Measurements from ENCODE around the gene ANXA7.
"Not testable (repeated sequence)": the region's sequence is repeated elsewhere in the genome, so short reads cannot be mapped to it uniquely, and the experiment has no call there.

The ANXA7 gene

GRCh38 chr10:73394325-73394724, 19.5 kb downstream of the ANXA7 start:
- H3K36me3 Mint-ChIP-seq = peaks cover 52% of the 10 kb centered on the region
- H3K4me3 Mint-ChIP-seq, CTCF ChIA-PET, H3K4me1 Mint-ChIP-seq, DNase-seq, H3K27ac Mint-ChIP-seq, H3K9me3 Mint-ChIP-seq, H3K27me3 Mint-ChIP-seq: not testable (repeated sequence)

DNA sequence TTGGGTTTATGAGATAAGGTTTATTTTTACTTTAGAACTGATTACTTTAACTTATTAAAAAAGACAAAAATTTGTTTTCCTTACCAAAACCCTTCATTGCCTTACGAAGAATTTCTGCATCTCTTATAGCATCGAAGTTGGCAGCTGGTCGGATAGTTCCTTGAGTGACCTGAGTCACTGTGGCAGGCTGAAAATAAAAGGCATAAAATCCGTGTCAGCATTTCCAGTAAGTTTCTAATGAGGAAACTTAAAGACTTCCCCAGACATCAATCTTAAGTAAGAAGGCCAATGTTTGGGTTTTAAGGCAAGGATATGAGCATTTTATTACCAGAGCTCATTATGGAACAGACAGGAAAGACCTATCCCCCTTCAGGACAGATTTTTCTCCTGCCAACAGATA, 25.6 kb downstream of the ANXA7 start:
- no peak overlapping the region for H3K4me3 Mint-ChIP-seq
- no peak overlapping the region for H3K27ac Mint-ChIP-seq
- H3K27me3 Mint-ChIP-seq = no peaks in the 10 kb centered on the region
- peaks cover 59% of the 10 kb centered on the region for H3K36me3 Mint-ChIP-seq
- H3K4me1 Mint-ChIP-seq = no peaks in the 10 kb centered on the region
- no peak for DNase-seq
- no peaks in the 10 kb centered on the region for H3K9me3 Mint-ChIP-seq
- CTCF ChIA-PET = no interaction called here

- Mint-ChIP-seq H3K36me3 (peaks cover 58% of the 10 kb centered on the region), H3K4me1 (no peaks in the 10 kb centered on the region), H3K27me3 (no peaks in the 10 kb centered on the region), H3K27ac (no peak overlapping the region), H3K4me3 (no peak overlapping the region), H3K9me3 (no peaks in the 10 kb centered on the region)
- no peak for DNase-seq
- CTCF ChIA-PET = no interaction called here
Measured at GRCh38 chr10:73386583-73386982, 27.3 kb downstream of the ANXA7 start.

DNA sequence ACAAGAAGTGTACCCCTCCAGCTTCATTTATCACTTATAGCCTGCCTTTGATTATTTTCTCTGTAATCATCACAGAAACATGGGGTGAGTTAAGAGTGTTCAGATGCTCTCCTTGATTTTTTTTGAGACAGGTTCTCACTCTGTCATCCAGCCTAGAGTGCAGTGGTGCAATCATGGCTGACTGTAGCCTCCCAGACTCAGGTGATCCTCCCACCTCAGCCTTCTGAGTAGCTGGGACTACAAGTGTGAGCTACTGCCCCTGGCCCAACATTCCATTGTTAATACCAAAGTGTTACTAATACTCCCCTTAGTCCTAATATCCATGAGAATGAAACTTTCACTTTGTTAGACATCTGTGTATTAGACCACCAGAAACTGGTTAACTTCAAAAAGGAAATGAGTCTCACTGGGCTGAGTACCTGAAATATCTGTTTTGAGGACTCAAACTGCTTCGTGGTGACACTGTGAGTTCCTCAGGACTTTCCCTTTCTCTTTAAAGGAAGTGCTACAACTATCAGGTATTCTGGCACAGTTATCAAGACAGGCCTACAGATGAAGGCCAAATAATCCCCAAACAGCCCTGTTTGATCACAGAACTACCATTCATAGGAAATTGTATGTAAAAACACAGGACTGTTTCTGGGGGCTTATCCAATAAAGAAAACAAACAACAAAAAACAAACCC, 34.7 kb downstream of the ANXA7 start:
- no peak overlapping the region for H3K4me3 Mint-ChIP-seq
- H3K36me3 Mint-ChIP-seq = peaks cover 53% of the 10 kb centered on the region
- H3K27ac Mint-ChIP-seq = peak overlapping the region; percentile 85
- no peak for DNase-seq
- peaks cover 14% of the 10 kb centered on the region for H3K4me1 Mint-ChIP-seq
- no peaks in the 10 kb centered on the region for H3K9me3 Mint-ChIP-seq
- CTCF ChIA-PET = interaction anchor here (1.6 kb wide), 1 partner anchor 12 kb away, joined by 5 read pairs; no protein-coding TSS in a partner anchor
- no peaks in the 10 kb centered on the region for H3K27me3 Mint-ChIP-seq

DNA sequence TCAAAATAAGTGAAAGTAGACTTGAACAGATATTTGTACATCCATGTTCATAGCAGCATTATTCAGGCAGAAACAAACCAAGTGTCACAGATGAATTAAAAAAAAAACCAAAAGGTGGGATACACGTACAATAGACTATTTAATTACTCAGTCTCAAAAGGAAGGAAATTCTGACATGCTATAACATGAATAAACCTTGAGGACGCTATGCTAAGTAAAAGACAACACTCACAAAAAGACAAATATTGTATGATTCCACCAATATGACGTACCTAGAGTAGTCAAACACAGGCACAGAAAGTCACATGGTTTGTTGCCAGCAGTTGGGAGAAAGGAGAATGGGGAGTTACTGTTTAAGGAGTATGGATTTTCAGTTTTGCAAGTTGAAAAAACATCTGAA, 37.2 kb downstream of the ANXA7 start:
- no peak for DNase-seq
- Mint-ChIP-seq H3K27me3 (no peaks in the 10 kb centered on the region), H3K4me3 (no peak overlapping the region), H3K9me3 (no peaks in the 10 kb centered on the region), H3K4me1 (peaks cover 14% of the 10 kb centered on the region), H3K36me3 (peaks cover 46% of the 10 kb centered on the region), H3K27ac (peak overlapping the region; percentile 1)
- CTCF ChIA-PET = no interaction called here

- Mint-ChIP-seq H3K27ac (no peak overlapping the region), H3K4me1 (no peaks in the 10 kb centered on the region), H3K36me3 (peaks cover 42% of the 10 kb centered on the region), H3K27me3 (no peaks in the 10 kb centered on the region), H3K9me3 (no peaks in the 10 kb centered on the region), H3K4me3 (no peak overlapping the region)
- CTCF ChIA-PET = no interaction called here
- DNase-seq = no peak
Measured at GRCh38 chr10:73368238-73368637, 45.6 kb downstream of the ANXA7 start.

GRCh38 chr10:73366381-73367298, 47.2 kb downstream of the ANXA7 start:
- CTCF ChIA-PET = no interaction called here
- Mint-ChIP-seq H3K27ac (no peak overlapping the region), H3K4me1 (no peaks in the 10 kb centered on the region), H3K27me3 (no peaks in the 10 kb centered on the region), H3K9me3 (no peaks in the 10 kb centered on the region), H3K36me3 (peaks cover 38% of the 10 kb centered on the region), H3K4me3 (no peak overlapping the region)
- no peak for DNase-seq

- DNase-seq = no peak
- H3K4me3 Mint-ChIP-seq = no peak overlapping the region
- no peak overlapping the region for H3K27ac Mint-ChIP-seq
- H3K4me1 Mint-ChIP-seq = peaks cover 2% of the 10 kb centered on the region
- no peaks in the 10 kb centered on the region for H3K27me3 Mint-ChIP-seq
- H3K9me3 Mint-ChIP-seq = no peaks in the 10 kb centered on the region
- CTCF ChIA-PET = no interaction called here
- H3K36me3 Mint-ChIP-seq = peaks cover 31% of the 10 kb centered on the region
Measured at GRCh38 chr10:73364964-73365363, 48.9 kb downstream of the ANXA7 start.

DNA sequence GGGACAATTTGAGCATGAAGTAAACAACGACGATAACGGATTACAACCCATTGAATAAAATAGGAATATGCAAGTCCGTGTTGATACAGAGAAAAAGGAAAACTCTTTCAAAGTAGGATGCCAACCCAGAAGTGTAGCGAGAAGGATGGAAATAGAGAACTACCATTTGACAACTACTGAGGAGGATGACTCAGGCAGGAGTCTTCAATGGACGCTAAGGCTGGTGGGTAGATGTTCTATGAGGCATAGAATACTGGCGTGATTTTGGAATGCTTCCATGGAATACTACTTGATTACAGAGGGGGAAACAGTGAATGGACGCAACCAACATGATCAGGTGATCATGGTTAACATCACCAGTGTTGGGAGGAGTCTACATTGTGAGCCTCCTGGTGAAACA, 54.4 kb downstream of the ANXA7 start:
- peaks cover 13% of the 10 kb centered on the region for H3K27me3 Mint-ChIP-seq
- H3K36me3 Mint-ChIP-seq = no peaks in the 10 kb centered on the region
- no peaks in the 10 kb centered on the region for H3K9me3 Mint-ChIP-seq
- H3K4me3 Mint-ChIP-seq = no peak overlapping the region
- no peak for DNase-seq
- no peak overlapping the region for H3K27ac Mint-ChIP-seq
- CTCF ChIA-PET = interaction anchor here (1.1 kb wide), 1 partner anchor 96 kb away, joined by 3 read pairs; no protein-coding TSS in a partner anchor
- peaks cover 22% of the 10 kb centered on the region for H3K4me1 Mint-ChIP-seq

- Mint-ChIP-seq H3K9me3 (no peaks in the 10 kb centered on the region), H3K4me3 (peak within 1 kb of the TSS; percentile 97), H3K27ac (peak within 1 kb of the TSS; percentile 82), H3K27me3 (peaks cover 13% of the 10 kb centered on the region), H3K36me3 (no peaks in the 10 kb centered on the region), H3K4me1 (peaks cover 22% of the 10 kb centered on the region)
- peak; percentile 96 for DNase-seq
- CTCF ChIA-PET = interaction anchor here (0.9 to 1.1 kb wide), 3 partner anchors 13 to 171 kb away, joined by 3 read pairs; no protein-coding TSS in a partner anchor
Measured at GRCh38 chr10:73358331-73359279, 55.3 kb downstream of the ANXA7 start, which contains the start of gene CFAP70. TSS of gene CFAP70 (minus strand) at chr10:73358864. CDS start at chr10:73354796, 4,068 bp downstream.

DNA sequence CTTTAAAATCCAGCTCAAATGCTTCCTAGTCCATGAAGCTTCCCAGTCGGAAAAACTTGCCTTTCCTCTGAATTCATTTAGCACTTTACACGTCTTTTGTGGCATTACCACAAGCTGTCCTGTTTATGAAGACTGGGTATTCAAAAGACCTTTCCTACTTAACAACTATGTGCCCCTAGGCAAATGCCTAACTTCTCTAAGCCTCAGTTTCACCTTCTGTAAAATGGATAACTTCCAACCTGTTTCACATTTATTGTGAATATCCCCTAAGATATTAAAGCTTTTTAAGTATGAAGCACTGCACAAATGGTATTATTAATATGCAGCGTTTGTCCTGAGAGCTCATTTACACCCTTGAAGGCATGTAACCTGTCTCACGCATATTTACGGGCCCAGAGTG, 56.0 kb downstream of the ANXA7 start:
- DNase-seq = no peak
- Mint-ChIP-seq H3K9me3 (no peaks in the 10 kb centered on the region), H3K36me3 (no peaks in the 10 kb centered on the region), H3K27me3 (peaks cover 13% of the 10 kb centered on the region), H3K27ac (peak overlapping the region; percentile 82), H3K4me3 (peak overlapping the region; percentile 97), H3K4me1 (peaks cover 22% of the 10 kb centered on the region)
- CTCF ChIA-PET = interaction anchor here (0.9 to 1.0 kb wide), 2 partner anchors 14 to 172 kb away, joined by 3 read pairs; no protein-coding TSS in a partner anchor

- no peak overlapping the region for H3K27ac Mint-ChIP-seq
Measured at GRCh38 chr10:73357166-73357565, 56.7 kb downstream of the ANXA7 start.

GRCh38 chr10:73344269-73344668, 69.6 kb downstream of the ANXA7 start:
- no peaks in the 10 kb centered on the region for H3K36me3 Mint-ChIP-seq
- no peaks in the 10 kb centered on the region for H3K27me3 Mint-ChIP-seq
- no peak for DNase-seq
- no peak overlapping the region for H3K4me3 Mint-ChIP-seq
- CTCF ChIA-PET = no interaction called here
- no peaks in the 10 kb centered on the region for H3K4me1 Mint-ChIP-seq
- no peaks in the 10 kb centered on the region for H3K9me3 Mint-ChIP-seq
- H3K27ac Mint-ChIP-seq = no peak overlapping the region

More at GRCh38 chr10:73357166-73357565, 56.7 kb downstream of the ANXA7 start:
- Mint-ChIP-seq H3K36me3 (no peaks in the 10 kb centered on the region), H3K4me3 (peak overlapping the region; percentile 57), H3K9me3 (no peaks in the 10 kb centered on the region), H3K27me3 (peaks cover 13% of the 10 kb centered on the region), H3K4me1 (peaks cover 22% of the 10 kb centered on the region)
- no peak for DNase-seq
- CTCF ChIA-PET = interaction anchor here (1.0 kb wide), 1 partner anchor 173 kb away, joined by 3 read pairs; no protein-coding TSS in a partner anchor

DNA sequence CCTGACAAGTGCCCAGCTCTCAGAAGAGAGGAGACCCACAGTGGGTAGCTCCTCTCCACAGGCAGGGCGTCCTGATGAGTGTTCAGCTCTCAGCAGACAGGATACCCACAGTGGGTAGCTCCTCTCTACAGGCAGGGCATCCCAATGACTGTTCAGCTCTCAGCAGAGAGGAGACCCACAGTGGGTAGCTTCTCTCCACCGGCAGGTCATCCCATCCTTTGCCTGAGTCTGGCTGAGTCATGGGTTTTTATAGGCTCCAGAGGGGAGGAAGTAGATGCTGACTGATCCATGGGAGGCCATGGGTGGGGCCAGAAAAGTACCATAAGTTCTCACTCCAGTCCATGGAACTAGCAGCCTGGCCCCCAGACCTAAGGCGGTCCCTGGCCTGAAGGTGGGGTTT, 73.7 kb downstream of the ANXA7 start:
- peaks cover under 1% of the 10 kb centered on the region for H3K27me3 Mint-ChIP-seq
- no peak overlapping the region for H3K27ac Mint-ChIP-seq
- H3K36me3 Mint-ChIP-seq = no peaks in the 10 kb centered on the region
- no peaks in the 10 kb centered on the region for H3K4me1 Mint-ChIP-seq
- no peaks in the 10 kb centered on the region for H3K9me3 Mint-ChIP-seq
- no peak for DNase-seq
- no peak overlapping the region for H3K4me3 Mint-ChIP-seq
- CTCF ChIA-PET = no interaction called here
